Esophagus squamous epithelium (tissue), 5 donors: ENCODE measurements around the gene ARHGAP30. TPM values are rescaled to one million over a fixed set of nuclear protein-coding genes. Genes with fewer than 3 reads are reported as not detected.
"Not testable (repeated sequence)": the region's sequence is repeated elsewhere in the genome, so short reads cannot be mapped to it uniquely, and the experiment has no call there.

Experiments used
- DNase-seq: peaks from one replicate; lab custom pipeline; 2025; lab: John Stamatoyannopoulos, UW
- H3K27ac ChIP-seq, 4 donors: fragments of 200-600 bp; sonication (generic); one replicate each; pipeline ENCODE4 v1.5.1; 2016 to 2019; ENCODE audit warnings: mild to moderate bottlenecking in 1 of 4
- H3K27me3 ChIP-seq, 4 donors: fragments of 200-600 bp; sonication (generic); 1 replicate in 3 of 4; 2 replicates in 1 of 4; pipeline versions ENCODE4 v1.5.1 to v1.6.0; 2017 to 2021; ENCODE audit warnings: antibody characterized with exemption in 1 of 4
- H3K36me3 ChIP-seq, 3 donors: fragments of 200-600 bp; sonication (generic); one replicate each; pipeline ENCODE4 v1.5.1; 2016 to 2019
- H3K4me1 ChIP-seq, 3 donors: fragments of 200-600 bp; sonication (generic); one replicate each; pipeline ENCODE4 v1.5.1; 2017 to 2019
- H3K4me3 ChIP-seq, 4 donors: fragments of 200-600 bp; sonication (generic); 1 replicate in 3 of 4; 2 replicates in 1 of 4; pipeline ENCODE4 v1.5.1; 2016 to 2019; ENCODE audit warnings: mild to moderate bottlenecking in 2 of 4, moderate library complexity in 1 of 4
- H3K9me3 ChIP-seq, 3 donors: fragments of 200-600 bp; sonication (generic); one replicate each; pipeline ENCODE4 v1.5.1; 2016 to 2019
- POLR2A ChIP-seq, 4 donors: fragments of 450-650 bp; IDR thresholded peaks; one replicate each; pipeline ENCODE4 v1.6.1; 2017; ENCODE audit warnings: antibody characterized with exemption in 4 of 4, mild to moderate bottlenecking in 4 of 4, moderate library complexity in 3 of 4
- WGBS, 2 donors: methylation state at CpG; one replicate each; pipeline ENCODE4 v1.1.5; 2018; 5-methylcytosine and 5-hydroxymethylcytosine counted together
- intact Hi-C: fragments of 100-400 bp; cut with DNase I; formaldehyde crosslinking; loops from one replicate; pipeline ENCODE4 v1.15.0; 2022
- total RNA-seq, 4 donors: library from RNA; depleted of rRNA; stranded (reverse); fragments of >200 nt; gene quantifications; one replicate each; pipeline ENCODE4 v1.1.0, GENCODE V29; 2016
- TF ChIP-seq, protein P1 (sequence below), 6 experiments: fragments of 450-650 bp in 4 of 6; fragments of 200-600 bp in 2 of 6; sonication (generic) in 2 of 6; IDR thresholded peaks; one replicate each; pipeline ENCODE4 v1.5.1; 2016 to 2019; ENCODE audit warnings: antibody characterized with exemption in 6 of 6, mild to moderate bottlenecking in 4 of 6, moderate library complexity in 4 of 6
- donor health status: DM: yes; HTN: yes; CAD: no.

The ARHGAP30 gene
- total RNA-seq, 4 donors from 2014 or later, result 2.9 to 13.5 (median 7.4) TPM

DNA sequence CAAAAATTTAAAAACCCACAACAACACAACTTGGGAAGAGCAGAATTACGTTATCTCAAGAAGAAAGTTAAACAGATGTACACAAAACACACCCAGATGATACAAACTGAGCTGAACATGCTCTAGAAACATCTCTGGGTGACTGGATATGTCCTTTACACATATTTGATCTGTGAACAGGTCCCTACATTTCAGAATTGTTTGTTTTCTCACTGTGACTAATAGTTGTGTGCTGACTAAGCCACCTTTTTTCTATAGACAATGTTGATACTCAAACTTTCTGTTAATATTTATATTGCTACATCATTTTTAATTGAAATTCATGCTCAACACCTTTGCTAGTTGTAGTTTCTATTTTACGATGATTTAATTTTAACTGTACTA, 47.7 kb downstream of the ARHGAP30 start:
- Histone ChIP-seq H3K9me3 (no peaks in the 10 kb centered on the region), H3K27me3 (peaks cover 0 to 10% (median 0%) of the 10 kb centered on the region in 4 donors), H3K4me3 (peak overlapping the region in 3 of 4 donors; percentile 55 to 80 (median 76)), H3K36me3 (no peaks in the 10 kb centered on the region), H3K27ac (peak overlapping the region; percentile 90 to 99 (median 97)), H3K4me1 (peaks cover 25 to 57% (median 26%) of the 10 kb centered on the region in 3 donors)
- 38 to 45% methylated on average over 2 of the region's 2 CpGs for WGBS, 2 donors
- no peak for DNase-seq
- intact Hi-C loops, result no loop called here
- TF ChIP-seq, protein P1, sequence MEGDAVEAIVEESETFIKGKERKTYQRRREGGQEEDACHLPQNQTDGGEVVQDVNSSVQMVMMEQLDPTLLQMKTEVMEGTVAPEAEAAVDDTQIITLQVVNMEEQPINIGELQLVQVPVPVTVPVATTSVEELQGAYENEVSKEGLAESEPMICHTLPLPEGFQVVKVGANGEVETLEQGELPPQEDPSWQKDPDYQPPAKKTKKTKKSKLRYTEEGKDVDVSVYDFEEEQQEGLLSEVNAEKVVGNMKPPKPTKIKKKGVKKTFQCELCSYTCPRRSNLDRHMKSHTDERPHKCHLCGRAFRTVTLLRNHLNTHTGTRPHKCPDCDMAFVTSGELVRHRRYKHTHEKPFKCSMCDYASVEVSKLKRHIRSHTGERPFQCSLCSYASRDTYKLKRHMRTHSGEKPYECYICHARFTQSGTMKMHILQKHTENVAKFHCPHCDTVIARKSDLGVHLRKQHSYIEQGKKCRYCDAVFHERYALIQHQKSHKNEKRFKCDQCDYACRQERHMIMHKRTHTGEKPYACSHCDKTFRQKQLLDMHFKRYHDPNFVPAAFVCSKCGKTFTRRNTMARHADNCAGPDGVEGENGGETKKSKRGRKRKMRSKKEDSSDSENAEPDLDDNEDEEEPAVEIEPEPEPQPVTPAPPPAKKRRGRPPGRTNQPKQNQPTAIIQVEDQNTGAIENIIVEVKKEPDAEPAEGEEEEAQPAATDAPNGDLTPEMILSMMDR (IDR thresholded peaks at IDR 0.05), result no peak
- TF ChIP-seq POLR2A (IDR thresholded peaks at IDR 0.05), result no peak

DNA sequence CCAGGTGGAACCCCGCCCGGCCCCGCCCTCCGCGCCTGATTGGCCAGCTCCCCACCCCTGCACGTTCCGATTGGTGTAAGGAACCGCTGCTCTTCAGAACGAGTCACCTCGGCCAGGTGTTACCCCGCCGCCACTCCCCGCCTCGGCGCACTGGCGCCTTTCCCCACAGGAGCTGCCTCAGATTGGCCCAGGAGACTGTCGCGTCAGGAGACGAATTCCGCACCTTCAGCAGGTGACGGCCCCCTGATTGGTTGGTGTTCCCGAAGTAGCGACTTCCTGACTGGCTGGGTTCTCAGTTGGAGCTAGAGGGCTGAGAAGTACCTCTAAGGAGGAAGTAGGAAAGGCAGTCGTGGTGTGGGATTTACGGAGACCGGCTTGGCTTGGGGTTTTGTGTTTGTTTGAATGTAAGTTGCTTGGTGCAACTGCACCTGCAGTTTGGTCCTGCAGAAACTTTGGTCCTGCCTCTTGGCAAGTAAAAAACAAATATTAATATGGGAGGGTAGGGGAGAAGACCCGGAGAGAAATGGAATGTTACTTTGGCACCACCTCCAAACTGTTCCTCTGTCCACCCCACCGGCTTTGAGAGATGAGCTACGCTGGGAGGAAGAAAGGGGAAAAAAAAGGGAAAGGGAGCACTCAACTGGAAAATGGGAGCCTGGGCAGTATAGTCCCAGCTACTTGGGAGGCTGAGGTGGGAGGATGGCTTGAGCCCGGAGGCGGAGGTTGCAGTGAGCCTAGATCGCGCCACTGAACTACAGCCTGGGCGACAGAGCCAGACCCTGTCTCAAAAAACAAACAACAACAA, 48.3 kb downstream of the ARHGAP30 start:
- peak in 3 of 4 donors; percentile 62 to 94 (median 69) for TF ChIP-seq POLR2A (IDR thresholded peaks at IDR 0.05)
- TF ChIP-seq, protein P1 (IDR thresholded peaks at IDR 0.05), result peak in 1 of 6 experiments; percentile 9
- intact Hi-C loops, result no loop called here
- no peaks in the 10 kb centered on the region for H3K36me3 ChIP-seq
- DNase-seq, result peak; percentile 32
- WGBS, 2 donors, result 15 to 21% methylated on average over 16 to 25 of the region's 34 CpGs
- H3K4me3 ChIP-seq, result peak overlapping the region; percentile 55 to 80 (median 78)
- H3K9me3 ChIP-seq, result no peaks in the 10 kb centered on the region
- H3K27ac ChIP-seq, result peak overlapping the region; percentile 90 to 99 (median 97)
- H3K27me3 ChIP-seq, result peaks cover 0 to 10% (median 0%) of the 10 kb centered on the region in 4 donors
- peaks cover 26 to 62% (median 28%) of the 10 kb centered on the region in 3 donors for H3K4me1 ChIP-seq

DNA sequence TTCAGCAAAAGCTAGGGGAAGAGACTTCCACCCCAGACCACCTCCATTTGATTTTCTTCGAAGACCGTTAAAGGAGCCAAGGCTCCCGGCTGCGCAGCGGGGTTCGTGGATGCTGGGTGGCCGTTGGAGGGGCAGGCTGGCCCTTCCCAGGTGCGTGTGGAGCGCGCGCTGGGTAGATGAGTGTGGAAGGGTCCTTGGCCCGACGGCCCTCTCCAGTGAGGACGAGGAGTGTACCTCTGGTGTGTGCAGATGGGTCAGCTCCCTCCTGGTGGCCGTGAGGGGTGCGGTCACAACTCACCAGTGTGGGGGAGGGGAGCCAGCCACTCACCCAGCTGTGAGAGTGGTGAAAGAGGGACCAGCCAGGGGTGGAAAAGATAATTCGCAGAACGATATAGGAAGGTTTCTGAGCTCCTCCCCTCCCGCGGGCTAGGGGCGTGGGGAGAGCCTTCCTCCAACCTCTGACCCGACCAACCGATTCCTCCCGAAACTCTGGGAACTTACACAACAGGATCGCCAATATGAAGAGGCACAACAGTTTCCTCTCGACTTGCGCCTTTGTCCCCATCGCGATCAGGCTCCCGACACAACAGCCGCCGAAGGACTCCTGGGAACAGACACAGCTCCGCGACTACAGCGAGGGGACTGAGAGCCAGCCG, 49.1 kb downstream of the ARHGAP30 start, which contains the start of gene F11R:
Gene F11R, minus strand, starts transcription at position 644 of the 656 bp plus-strand sequence. Its CDS starts 79 bp downstream, at position 565.
- TF ChIP-seq, protein P1 (IDR thresholded peaks at IDR 0.05), result peak in 2 of 6 experiments; percentile 5 to 48
- TF ChIP-seq POLR2A (IDR thresholded peaks at IDR 0.05), result peak in 1 of 4 donors; percentile 70
- no peaks in the 10 kb centered on the region for H3K9me3 ChIP-seq
- WGBS, 2 donors, result 0% methylated on average over 1 to 14 of the region's 36 CpGs

DNA sequence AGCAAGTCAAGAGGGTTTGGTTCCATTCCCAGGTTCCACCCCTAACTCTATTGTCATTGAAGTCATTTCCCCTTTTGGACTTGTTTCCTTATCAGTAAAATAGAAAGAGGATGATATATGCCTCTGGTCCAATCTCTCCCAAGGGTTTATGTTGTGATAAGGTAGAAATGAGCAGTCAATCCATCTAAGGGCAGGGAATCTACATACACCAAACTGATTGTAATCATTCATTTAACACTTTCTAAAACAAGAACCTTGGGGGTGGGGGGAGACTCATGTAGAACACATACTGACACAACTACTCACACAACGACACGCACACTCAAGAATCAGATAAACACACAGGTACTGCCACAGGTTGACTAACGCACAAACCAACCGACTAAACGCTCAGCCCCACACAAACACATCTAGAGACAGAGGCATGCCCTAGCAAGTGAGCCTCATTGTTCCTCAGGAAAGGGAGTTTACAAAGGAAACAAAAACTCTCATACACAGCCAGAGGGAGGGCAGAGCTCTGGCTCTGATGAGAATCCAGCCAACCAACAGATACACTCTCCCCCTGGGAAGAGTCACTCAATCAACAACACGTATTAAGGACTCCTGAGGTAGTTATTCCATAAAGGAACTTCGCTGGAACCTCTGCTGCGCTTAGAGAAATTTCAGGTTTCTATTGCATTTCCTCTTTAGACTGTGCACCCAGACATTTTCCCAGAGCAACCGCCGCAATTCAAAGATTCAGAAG, 49.8 kb downstream of the ARHGAP30 start:
- TF ChIP-seq, protein P1 (IDR thresholded peaks at IDR 0.05), result peak in 1 of 6 experiments; percentile 3
- TF ChIP-seq POLR2A (IDR thresholded peaks at IDR 0.05), result peak in 2 of 4 donors; percentile 61 to 80
- 6 to 29% methylated on average over 8 to 10 of the region's 10 CpGs for WGBS, 2 donors
- Histone ChIP-seq H3K27me3 (peaks cover 0 to 10% (median 0%) of the 10 kb centered on the region in 4 donors), H3K36me3 (no peaks in the 10 kb centered on the region), H3K4me3 (peak overlapping the region; percentile 55 to 80 (median 78)), H3K27ac (peak overlapping the region; percentile 90 to 99 (median 97)), H3K9me3 (no peaks in the 10 kb centered on the region), H3K4me1 (peaks cover 34 to 76% (median 37%) of the 10 kb centered on the region in 3 donors)
- intact Hi-C loops, result no loop called here
- DNase-seq, result no peak

More for the DNA sequence above, 49.1 kb downstream of the ARHGAP30 start, which contains the start of gene F11R:
- intact Hi-C loops, result no loop called here
- Histone ChIP-seq H3K4me1 (peaks cover 31 to 69% (median 35%) of the 10 kb centered on the region in 3 donors), H3K36me3 (no peaks in the 10 kb centered on the region), H3K4me3 (peak within 1 kb of the TSS; percentile 55 to 80 (median 78)), H3K27me3 (peaks cover 0 to 10% (median 0%) of the 10 kb centered on the region in 4 donors), H3K27ac (peak within 1 kb of the TSS; percentile 90 to 99 (median 97))
- DNase-seq, result no peak

DNA sequence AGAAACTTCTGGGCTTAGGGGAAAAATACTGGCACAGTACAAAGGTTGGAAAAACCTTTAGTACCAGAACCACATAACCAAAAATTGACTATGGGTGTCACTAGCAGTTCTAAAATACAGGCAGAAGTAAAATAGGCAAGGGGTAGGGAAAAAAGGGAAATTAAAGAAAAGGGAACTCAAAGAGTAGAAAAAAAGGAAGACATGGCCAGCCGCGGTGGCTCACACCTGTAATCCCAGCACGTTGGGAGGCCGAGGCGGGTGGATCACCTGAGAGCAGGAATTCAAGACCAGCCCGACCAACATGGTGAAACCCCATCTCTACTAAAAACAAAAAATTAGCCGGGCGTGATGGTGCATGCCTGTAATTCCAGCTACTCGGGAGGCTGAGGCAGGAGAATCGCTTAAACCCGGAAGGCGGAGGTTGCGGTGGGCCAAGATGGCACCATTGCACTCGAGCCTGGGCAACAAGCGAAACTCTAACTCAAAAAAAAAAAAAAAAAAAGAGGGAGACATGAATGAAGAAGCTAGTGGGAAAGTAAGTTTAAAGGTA, 50.5 kb downstream of the ARHGAP30 start:
- H3K4me3 ChIP-seq, result peak overlapping the region; percentile 55 to 80 (median 78)
- WGBS, 2 donors, result 39 to 62% methylated on average over 15 of the region's 15 CpGs
- H3K9me3 ChIP-seq, DNase-seq, intact Hi-C loops, H3K36me3 ChIP-seq: not testable (repeated sequence)
- H3K27ac ChIP-seq, result peak overlapping the region; percentile 90 to 99 (median 97)
- H3K27me3 ChIP-seq, result peaks cover 0 to 10% (median 0%) of the 10 kb centered on the region in 4 donors
- peaks cover 34 to 84% (median 45%) of the 10 kb centered on the region in 3 donors for H3K4me1 ChIP-seq
